Left kidney (tissue), 2 donors: ENCODE data around the gene SUSD1. TPM values are rescaled to one million over a fixed set of nuclear protein-coding genes. Genes with fewer than 3 reads are reported as not detected.
"Not testable (repeated sequence)": the region's sequence is repeated elsewhere in the genome, so short reads cannot be mapped to it uniquely, and the experiment has no call there.

ENCODE experiments used
- DNase-seq: peaks from one replicate; pipeline ENCODE4 v3.0.0-alpha.2; 2013
- polyA plus RNA-seq: library from polyadenylated mRNA; unstranded; fragments of 120-200 nt; gene quantifications from one replicate; pipeline ENCODE4 v1.2.1, GENCODE V29; 2013; ENCODE audit not compliant: insufficient read length

SUSD1 gene
- polyA plus RNA-seq, 1 donor: 35.6 TPM

DNA sequence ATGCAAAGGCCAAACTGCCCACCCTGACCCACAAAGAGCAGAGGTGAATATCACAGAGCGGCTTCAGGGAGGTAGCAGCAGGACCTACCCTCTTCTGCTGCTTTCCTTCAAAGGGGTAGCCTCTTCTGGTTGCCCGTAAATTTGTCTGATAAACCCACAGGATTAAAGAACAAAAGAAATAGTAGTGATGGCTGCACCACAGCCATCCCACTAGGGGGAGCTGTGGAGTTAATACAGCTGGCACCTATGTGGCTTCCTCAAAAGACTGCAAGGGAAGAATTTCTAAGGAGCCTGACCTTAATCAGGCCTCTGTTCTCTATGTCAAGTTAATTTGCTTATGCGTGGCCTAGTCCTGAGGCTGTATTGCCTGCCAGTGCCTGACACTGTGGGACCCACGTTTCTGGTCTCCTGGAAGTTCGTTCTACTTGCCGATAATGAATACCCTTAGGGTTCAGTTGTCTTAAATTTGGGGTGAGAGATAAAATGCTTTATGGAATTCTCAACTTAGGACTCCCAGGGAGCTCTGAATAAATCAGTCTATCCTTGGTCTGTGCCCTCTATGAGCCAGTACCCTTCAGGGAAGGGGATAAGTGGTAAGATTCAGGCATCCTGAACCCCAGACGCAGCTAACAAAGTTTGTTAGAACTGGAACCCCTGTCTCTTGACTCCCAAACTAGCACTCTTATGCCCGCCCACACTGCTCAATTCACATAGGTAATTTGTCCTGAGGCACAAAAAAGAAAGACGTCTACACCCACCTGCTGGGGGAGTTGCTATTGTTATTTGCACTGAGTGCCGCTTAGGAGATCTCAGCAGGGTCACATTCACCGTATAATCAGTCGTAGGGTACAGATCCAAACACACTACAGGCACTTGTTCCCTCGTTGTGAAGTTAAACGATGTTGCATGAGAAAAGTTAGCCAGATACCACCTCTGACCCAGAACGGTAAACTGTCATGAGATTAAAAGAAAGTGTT is 77.1 kb downstream of the SUSD1 start:
- DNase-seq: peak; percentile 75

DNA sequence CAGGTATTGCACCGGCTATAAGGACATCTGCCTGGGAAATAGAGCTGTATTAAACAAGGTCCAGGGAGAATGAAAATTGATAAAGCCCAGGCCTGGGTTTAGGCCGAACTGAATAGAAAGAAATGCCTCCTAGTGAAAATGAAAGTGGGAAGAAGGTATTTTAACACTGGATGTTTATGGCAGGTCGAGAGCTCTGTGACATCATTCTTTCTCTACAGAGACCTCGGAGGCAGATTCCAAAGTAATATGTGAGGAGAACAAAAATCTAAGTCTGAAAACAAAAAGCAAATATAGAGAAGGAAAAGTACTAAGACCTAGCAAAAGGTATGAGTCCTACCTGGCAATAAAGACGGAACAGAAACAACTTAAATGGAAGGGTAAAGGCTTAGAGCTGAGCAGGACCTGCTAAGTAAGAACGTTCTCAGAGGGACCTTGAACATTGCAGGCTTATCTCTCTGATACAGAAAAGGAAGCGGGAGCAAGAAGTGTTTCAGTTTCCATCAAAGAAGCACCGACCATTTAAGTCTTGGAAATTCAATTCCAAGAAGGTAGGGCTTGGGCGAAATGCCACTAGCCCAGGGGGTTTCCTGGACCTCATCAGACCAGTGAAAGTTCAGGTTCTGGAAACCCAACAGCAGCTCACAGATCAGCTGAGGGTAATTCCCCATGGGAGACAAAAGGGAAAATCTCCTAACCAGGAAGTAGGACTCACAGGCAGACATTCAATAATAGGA is 80.0 kb downstream of the SUSD1 start:
- DNase-seq: no peak

DNA sequence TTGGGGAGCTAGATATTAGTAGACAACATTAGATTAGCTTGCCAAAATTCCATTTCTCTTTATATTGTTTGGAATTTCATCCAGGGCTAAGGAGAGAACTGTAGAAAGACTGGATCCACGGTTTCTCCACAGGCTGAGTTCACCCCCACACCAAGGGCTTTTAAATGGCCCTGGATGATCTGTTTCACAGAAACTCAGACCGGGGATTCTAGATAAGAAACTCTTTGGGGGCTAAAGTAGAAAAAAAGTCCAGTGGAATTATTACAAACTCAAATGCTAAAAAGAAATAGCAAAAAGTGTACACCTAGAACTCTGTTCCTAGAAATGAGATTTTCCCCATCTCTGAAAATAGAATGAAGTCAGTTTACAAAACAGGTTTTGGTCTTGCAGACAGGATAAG is 80.9 kb downstream of the SUSD1 start:
- DNase-seq: no peak

DNA sequence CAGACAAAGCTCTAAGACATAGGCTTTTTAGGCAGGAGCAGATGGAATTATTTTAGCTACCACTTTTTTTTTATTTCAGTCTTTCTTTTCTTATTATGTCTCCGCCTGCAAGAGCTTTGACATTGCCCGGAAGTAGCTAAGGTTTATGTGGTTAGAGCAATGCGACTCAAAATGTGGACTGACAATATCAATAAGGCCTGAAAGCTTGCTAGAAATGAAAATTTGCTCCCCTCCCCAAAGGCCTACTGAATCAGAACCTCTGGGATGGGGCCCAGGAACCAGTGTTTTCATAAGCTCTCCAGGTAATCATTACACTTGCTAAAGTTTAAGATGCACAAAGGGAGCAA is 81.3 kb downstream of the SUSD1 start:
- no peak for DNase-seq

DNA sequence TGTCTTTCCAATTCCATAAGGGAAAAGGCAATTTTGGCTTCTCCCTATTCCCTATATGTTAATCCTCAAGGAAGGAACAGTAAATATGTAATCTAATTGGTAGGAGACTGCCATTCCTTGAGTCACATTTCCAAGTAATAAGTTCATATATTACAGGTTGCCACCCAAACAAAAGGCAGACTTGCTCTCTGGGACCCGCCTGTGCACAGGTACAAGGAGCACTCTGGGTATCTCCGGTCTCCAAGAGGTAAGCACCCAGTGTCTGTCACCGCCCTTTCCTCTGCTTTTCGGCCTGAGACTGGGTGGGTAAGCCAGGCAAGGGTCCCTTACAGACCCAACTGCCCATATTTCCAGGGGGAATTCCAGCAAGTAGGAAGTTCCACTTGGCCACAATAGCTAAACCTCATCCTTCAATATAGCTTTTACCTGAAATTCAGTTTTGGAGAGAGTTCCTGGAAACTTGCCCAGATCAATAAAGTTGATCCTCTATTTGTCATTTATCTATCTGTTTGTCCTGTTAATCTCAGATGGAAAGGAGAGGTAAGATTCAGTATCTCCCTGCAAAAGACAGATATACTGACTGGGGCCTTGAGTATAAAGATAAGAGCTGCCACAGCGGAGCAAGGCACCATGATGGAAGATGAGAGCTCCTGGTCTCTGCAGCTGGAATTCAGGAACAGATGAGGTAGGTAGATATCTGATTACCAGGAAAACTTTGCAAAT is 81.8 kb downstream of the SUSD1 start:
- no peak for DNase-seq

DNA sequence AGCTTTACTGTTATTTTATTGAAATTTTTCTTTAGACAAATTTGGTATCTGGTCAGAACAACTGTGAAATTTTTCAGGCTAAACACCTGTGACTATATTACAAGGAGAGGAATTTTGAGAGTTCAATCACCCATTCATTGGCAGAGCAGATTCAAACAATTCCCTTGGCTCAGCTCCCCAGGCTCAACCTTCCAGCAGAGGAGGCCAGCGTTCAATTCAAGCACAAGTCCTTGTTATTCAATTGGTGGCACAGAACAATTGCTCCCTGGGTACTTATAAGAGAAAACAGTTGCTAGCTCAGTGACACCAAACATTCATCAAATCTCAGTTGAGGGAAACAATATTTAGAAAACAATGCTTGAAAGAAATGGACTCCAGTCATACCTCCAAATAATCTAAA is 83.3 kb downstream of the SUSD1 start:
- DNase-seq: no peak

DNA sequence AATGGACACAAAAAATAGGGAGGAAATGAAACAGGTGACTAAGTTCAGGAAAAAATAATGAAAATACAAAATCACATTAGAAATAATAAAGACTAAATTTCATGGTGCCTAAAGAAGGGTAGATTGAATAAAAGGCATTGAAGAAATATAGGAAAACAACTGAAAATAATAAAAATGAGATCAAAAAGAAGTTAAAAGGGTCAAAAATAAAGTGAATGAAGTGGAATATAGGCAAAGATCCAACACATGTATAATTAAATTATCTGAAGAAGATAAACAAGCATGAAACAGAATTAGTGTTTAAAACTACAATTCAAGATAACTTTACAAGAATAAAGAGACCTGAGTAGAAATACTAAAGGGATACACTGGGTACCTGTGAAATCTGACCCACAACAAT is 87.6 kb downstream of the SUSD1 start:
- no peak for DNase-seq

DNA sequence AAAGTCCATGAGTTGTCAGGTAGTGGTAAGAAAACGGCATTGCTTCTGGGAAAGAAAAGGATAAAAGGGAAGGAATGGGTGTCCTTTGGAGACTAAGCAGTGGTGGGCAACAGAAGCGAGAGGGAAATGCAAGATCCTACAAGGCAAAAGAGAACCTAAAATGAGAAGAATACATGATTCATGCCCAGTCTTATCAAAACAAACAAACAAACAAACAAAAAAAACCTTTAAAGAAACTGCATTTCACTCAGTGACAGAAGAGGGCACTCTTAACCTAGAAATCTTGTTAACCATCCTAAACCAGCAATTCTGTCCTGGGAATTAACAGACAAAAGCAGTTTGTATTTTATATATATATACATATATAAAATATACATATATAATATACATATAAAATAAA is 88.5 kb downstream of the SUSD1 start:
- no peak for DNase-seq

DNA sequence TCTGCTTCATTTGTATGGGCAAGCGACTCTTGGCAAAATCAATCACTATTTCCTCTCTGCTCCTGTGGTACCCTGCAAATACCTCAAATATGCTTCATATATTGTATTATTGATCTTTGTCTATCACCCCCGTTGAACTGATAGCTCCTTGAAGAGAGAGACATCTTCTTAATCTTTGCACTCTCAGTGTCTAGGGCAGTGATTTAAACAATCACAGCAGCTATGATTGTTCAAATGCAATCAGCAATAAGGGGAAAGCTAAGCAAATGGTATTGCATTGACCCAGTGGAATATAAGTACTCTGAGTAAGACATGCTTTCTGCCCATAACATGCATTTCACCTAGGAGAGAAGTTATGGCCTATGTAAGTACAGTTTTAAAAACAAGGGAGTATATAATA is 90.2 kb downstream of the SUSD1 start:
- DNase-seq: no peak

DNA sequence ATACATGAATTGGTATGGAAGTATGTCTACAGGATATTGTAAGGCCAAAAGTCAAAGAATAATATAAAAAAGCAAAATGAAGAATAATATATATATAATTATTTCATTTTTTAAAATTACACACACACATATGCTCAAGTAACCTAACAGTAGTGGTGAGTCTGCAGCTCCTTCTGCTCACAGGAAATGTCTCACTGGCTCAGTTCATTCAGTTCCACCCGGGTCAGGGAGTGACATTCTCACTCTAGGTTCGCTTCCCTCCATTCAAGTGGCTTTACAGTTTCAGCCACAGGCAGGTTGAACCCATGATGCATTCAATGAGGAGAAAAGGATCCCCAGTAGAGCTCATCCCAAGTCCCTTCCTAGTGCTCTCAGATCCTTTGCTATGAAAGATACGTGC is 90.8 kb downstream of the SUSD1 start:
- no peak for DNase-seq

DNA sequence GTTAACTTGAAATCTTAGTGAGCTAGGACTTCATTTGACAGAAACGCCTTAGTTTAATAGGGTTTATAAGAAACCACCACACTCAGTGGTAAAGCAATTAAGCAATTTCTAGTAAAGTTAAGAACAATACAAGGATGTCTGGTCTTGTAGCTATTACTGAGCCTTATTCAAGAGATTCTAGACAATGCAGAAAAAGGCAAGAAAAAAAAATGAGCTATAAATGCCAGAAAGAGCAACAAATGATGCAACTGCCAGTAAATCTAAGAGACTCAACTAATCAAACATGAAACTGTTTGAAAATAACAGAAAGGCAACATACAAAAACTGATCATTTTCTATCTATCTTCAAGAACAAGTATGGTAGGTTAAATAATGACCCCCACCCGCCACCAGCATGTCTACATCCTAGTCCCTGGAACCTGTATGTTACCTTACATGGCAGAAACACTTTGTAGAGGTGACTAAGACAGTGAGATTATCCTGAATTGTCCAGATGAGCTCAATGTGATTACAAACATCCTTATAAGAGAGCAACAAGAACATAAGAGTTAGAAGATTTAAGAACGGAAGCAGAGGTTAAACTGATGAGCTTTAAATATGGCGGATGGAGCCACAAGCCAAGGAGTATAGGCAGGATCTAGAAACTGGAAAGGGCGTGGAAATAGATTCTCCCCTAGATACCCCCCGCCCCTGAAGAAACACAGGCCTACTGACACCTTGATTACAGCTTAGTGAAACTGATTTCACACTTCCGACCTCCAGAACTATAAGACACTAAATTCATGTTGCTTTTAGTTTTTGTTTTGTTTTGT is 93.0 kb downstream of the SUSD1 start:
- no peak for DNase-seq

DNA sequence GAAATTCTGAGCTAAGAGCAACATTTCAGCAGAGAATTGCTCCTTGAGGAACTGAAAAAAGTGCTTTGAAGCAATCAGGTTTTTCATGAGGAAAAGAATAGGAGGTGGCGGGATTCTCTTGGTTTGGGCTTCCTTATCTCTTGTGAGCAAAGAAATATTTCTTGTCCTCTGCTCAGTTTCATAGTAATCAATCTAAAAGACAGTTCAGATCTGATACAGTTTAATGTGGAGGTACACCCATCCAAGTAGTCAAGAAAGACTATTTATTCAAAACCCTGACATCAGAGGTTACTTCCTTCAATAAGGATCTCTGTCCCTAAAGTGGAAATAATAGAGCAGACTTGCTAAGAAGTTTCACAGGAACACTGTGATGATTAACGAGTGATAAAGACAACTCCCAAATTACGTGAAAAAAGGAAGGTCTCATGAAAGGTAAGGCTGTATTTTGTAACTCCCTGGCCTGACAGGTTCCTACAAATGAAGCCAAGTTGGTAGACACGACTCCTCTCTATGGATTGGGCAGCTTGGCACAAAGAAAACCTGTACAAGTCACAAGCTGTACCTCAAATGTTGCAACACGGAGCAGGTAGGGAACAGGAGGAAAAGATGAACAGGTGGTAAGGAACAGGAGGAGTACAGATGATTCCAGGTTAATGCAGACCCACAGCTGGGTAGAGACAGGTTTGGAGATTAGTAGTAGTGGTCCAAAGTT is 94.1 kb downstream of the SUSD1 start:
- no peak for DNase-seq

DNA sequence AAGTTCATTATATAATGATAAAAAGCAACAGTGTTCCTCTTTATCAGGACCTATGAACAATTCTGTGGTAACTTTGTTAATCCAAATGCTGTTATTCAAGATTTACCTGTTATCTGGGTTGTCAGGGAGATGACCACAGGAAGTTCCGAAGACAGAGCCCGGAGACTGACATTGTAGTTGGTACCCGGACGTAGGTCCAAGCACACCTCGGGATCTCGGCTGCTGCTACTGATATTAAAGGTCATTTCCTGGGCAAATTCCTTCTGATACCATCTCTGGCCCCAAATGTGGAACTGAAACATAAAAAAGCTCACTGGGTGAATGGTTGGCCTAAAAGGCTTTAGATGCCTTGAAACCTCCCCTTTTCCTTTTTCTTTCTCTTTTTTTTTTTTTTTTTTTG is 96.7 kb downstream of the SUSD1 start:
- no peak for DNase-seq

DNA sequence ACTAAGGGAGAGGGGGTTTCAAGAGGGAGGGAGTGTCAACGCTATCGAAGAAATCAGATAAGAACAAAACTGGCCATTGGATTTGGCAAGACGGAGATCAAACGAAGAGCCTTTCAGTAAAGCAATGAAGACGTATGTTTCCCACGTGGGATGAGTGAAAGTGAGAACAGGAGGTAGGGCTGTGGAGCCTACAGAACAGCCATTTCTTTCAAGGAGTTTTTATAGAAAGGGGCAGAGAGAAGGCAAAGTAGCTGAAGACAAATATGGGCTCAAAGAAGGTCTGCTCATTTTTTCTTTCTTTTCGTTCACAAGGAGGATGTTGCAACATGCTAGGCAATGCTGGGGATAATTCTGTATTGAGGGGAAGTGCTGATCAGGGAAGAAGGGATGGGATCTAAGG is 98.3 kb downstream of the SUSD1 start:
- no peak for DNase-seq

DNA sequence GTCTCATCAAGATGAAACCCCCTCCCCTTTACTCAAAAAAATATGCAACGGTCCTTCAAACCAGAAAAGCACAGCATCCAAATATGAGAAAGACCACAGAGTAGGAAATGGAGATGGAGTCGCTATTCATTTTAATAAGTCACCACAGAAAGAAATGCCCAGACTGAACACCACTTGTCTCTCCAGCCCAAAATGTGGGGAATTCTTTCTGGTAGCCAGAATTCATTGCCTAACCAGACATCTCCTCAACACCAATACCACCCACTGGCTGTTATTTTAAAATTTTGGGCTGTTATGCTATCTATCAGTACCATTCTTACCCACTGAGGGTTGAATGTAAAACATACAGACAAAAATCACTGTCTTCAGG is 100.1 kb downstream of the SUSD1 start:
- DNase-seq: no peak

DNA sequence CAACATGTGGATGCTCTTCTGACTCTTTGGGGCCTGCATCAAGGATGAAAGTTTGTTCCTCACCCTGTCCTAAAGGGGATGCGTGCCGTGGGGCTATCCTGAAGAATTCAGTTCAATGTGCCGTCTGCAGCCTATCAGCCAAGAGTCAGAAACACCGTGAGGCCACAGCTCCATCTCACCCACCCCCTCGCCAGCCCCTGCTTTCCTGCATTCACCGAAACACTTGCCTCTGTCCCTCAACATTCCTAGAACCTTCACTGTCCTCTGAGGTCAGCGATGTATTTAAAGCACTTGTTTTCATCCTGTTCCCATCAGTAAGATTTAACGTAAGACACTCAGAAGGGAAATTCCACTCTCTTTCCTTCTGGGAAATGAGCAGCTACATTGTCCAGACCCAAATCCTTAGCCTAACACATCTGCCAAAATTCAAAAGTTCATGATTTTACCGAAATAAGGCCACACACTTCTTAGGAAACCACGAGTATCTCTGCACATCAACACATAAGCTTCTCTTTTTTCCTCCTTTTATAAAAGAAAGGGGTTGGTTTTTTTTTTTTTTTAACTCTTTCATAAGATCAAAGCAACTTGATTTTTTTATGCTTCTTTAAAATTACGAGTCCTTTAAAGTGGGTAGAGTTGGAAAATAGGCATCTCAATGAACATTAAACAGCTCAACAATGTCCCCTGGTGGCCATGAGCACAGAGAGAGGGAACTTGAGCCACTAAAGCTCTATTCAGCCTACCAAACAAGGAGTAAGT is 100.7 kb downstream of the SUSD1 start:
- peak; percentile 76 for DNase-seq

DNA sequence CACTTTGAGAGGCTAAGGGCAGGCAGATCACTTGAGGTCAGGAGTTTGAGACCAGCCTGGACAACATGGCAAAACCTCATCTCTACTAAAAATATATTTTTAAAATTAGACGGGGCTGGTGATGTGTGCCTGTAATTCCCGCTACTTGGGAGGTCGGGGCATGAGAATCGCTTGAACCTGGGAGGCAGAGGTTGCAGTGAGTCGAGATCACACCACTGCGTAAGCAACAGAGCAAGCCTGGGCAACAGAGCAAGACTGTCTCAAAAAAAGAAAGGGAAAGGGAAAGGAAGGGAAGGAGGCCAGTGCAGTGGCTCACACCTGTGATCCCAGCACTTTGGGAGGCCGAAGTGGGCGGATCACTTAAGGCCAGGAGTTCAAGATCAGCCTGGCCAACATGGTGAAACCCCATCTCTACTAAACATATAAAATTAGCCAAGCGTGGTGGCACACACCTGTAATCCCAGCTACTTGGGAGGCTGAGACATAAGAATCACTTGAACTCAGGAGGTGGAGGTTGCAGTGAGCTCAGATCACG is 101.4 kb downstream of the SUSD1 start:
- DNase-seq: not testable (repeated sequence)

DNA sequence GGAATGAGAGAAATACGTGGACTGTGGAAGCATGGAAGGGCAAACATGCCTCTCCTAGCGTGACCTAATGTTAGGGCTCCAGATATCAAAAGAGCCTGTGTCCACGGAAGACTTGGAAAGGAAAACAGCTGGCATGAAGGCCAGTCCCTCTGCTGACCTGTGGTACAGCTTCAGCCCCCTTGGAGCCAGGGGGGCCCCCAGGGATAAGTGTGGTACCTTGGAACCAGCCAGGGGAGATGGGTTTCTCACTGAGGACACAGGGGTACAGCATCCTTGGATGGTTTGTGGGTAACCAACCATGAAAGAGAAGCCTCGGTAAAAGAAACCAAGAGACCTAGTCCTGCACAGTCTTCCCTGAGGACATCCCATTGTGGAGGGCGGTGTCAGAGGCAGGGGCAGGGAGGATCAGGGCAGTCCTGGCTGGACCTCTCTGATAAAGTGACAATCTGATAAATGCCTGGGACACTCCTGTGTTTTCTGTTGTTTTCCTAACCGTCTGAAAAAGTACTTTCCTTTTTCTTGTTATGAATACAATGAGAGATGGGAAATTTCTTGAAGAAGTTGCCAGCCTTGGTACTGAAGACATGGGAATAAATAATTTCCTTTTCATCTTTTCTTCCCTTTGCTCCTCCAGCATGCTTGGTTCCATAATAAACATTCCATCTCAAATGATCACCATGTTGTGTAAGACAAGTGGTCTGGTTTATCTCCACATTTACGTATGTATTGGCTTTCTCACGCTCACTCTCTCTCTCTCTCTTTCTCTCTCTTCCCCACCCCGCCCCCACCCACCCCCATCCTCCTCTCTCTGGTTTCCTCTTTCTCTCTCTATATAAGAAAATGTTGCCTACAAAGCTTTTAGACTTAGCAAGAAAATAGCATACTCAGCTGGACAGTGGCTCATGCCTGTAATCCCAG is 102.1 kb downstream of the SUSD1 start:
- no peak for DNase-seq
